ENCODE results near the gene PRKAR2B. TPM values are rescaled to one million over a fixed set of nuclear protein-coding genes. Genes with fewer than 3 reads are reported as not detected.
A peak's percentile ranks its signal among the peaks of the same experiment; 100 is the strongest.

PRKAR2B gene
- total and polyA plus RNA-seq, 2 donors = 3.5 to 7.1 TPM

DNA sequence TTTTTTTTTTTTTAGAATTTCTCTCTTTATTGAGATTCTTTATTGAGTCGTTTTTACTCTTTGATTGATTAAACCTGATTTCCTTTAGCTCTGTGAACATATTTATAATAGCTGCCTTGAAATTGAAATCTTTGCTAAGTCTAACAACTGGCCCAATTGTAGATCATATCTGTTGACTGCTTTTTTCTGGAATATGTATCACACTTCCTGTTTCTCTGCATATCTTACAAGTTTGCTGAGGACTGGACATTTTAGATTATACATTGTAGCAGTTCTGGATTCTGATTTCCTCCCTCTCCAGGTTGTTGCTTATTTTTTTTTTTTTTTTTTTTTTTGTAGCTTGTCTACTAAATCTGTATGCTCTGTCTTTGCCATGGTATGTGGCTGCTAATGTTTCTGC, 56.3 kb downstream of the PRKAR2B start:
- DNase-seq (ENCODE audit: low read depth in 6 of 9, low spot score in 9 of 9) = no peak
- Histone ChIP-seq H3K27ac (ENCODE audit: low read depth in 1 of 2, low read length in 1 of 2) (no peak overlapping the region), H3K36me3 (ENCODE audit: control insufficient read depth in 2 of 2, insufficient read depth in 2 of 2, low read length in 1 of 2) (no peaks in the 10 kb centered on the region), H3K4me1 (ENCODE audit: control insufficient read depth in 2 of 2, insufficient read depth in 2 of 2, low read length in 2 of 2) (no peaks in the 10 kb centered on the region), H3K4me3 (ENCODE audit: low read length in 2 of 2) (no peak overlapping the region), H3K27me3 (ENCODE audit: control insufficient read depth in 2 of 2, insufficient read depth in 1 of 2, low read length in 1 of 2) (no peaks in the 10 kb centered on the region), H3K9me3 (ENCODE audit: control insufficient read depth in 2 of 2, insufficient read depth in 1 of 2, low read length in 1 of 2) (peaks cover 1 to 7% of the 10 kb centered on the region in 2 donors)
- WGBS = 91% methylated on average over 1 of the region's 1 CpG

GRCh38 chr7:107103369-107103768, 58.9 kb downstream of the PRKAR2B start:
- DNase-seq (ENCODE audit: low read depth in 6 of 9, low spot score in 9 of 9) = peak in 4 of 9 donors; percentile 5 to 39 (median 15)
- Histone ChIP-seq H3K27ac (ENCODE audit: low read depth in 1 of 2, low read length in 1 of 2) (no peak overlapping the region), H3K9me3 (ENCODE audit: control insufficient read depth in 2 of 2, insufficient read depth in 1 of 2, low read length in 1 of 2) (peaks cover 1 to 7% of the 10 kb centered on the region in 2 donors), H3K4me3 (ENCODE audit: low read length in 2 of 2) (no peak overlapping the region), H3K36me3 (ENCODE audit: control insufficient read depth in 2 of 2, insufficient read depth in 2 of 2, low read length in 1 of 2) (no peaks in the 10 kb centered on the region), H3K27me3 (ENCODE audit: control insufficient read depth in 2 of 2, insufficient read depth in 1 of 2, low read length in 1 of 2) (no peaks in the 10 kb centered on the region), H3K4me1 (ENCODE audit: control insufficient read depth in 2 of 2, insufficient read depth in 2 of 2, low read length in 2 of 2) (no peaks in the 10 kb centered on the region)
- WGBS = 52% methylated on average over 4 of the region's 4 CpGs

DNA sequence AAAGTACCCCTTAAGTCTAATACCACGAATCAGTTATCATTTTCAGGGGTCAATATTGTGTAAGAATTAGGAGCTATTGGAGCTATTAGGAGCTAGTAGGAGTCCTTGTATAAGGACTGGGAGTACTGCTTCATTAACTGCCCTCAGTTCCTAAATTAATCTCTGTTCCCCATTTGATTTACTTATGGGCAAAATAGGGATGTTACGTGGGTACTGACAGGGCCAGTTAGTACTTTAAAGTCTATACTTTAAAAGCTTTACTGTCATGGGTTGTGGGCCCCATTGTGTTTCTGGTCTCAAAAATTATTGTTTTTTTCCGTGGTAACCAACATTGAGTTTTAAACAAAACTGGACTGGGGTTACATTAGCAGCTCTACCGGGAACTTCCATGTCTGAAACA, 60.3 kb downstream of the PRKAR2B start:
- Histone ChIP-seq H3K4me3 (ENCODE audit: low read length in 2 of 2) (no peak overlapping the region), H3K4me1 (ENCODE audit: control insufficient read depth in 2 of 2, insufficient read depth in 2 of 2, low read length in 2 of 2) (no peaks in the 10 kb centered on the region), H3K27ac (ENCODE audit: low read depth in 1 of 2, low read length in 1 of 2) (no peak overlapping the region), H3K9me3 (ENCODE audit: control insufficient read depth in 2 of 2, insufficient read depth in 1 of 2, low read length in 1 of 2) (peaks cover 0 to under 1% of the 10 kb centered on the region in 2 donors), H3K36me3 (ENCODE audit: control insufficient read depth in 2 of 2, insufficient read depth in 2 of 2, low read length in 1 of 2) (no peaks in the 10 kb centered on the region), H3K27me3 (ENCODE audit: control insufficient read depth in 2 of 2, insufficient read depth in 1 of 2, low read length in 1 of 2) (no peaks in the 10 kb centered on the region)
- WGBS = 96% methylated on average over 4 of the region's 4 CpGs
- no peak for DNase-seq (ENCODE audit: low read depth in 6 of 9, low spot score in 9 of 9)

GRCh38 chr7:107105591-107106245, 61.2 kb downstream of the PRKAR2B start:
- Histone ChIP-seq H3K4me3 (ENCODE audit: low read length in 2 of 2) (no peak overlapping the region), H3K27ac (ENCODE audit: low read depth in 1 of 2, low read length in 1 of 2) (no peak overlapping the region), H3K4me1 (ENCODE audit: control insufficient read depth in 2 of 2, insufficient read depth in 2 of 2, low read length in 2 of 2) (no peaks in the 10 kb centered on the region), H3K36me3 (ENCODE audit: control insufficient read depth in 2 of 2, insufficient read depth in 2 of 2, low read length in 1 of 2) (no peaks in the 10 kb centered on the region), H3K9me3 (ENCODE audit: control insufficient read depth in 2 of 2, insufficient read depth in 1 of 2, low read length in 1 of 2) (no peaks in the 10 kb centered on the region), H3K27me3 (ENCODE audit: control insufficient read depth in 2 of 2, insufficient read depth in 1 of 2, low read length in 1 of 2) (no peaks in the 10 kb centered on the region)
- WGBS = 92% methylated on average over 4 of the region's 4 CpGs
- DNase-seq (ENCODE audit: low read depth in 6 of 9, low spot score in 9 of 9) = no peak

- H3K36me3 ChIP-seq (ENCODE audit: control insufficient read depth in 2 of 2, insufficient read depth in 2 of 2, low read length in 1 of 2) = no peaks in the 10 kb centered on the region
- no peaks in the 10 kb centered on the region for H3K4me1 ChIP-seq (ENCODE audit: control insufficient read depth in 2 of 2, insufficient read depth in 2 of 2, low read length in 2 of 2)
- no peak overlapping the region for H3K4me3 ChIP-seq (ENCODE audit: low read length in 2 of 2)
- H3K27ac ChIP-seq (ENCODE audit: low read depth in 1 of 2, low read length in 1 of 2) = no peak overlapping the region
- H3K9me3 ChIP-seq (ENCODE audit: control insufficient read depth in 2 of 2, insufficient read depth in 1 of 2, low read length in 1 of 2) = no peaks in the 10 kb centered on the region
- no peaks in the 10 kb centered on the region for H3K27me3 ChIP-seq (ENCODE audit: control insufficient read depth in 2 of 2, insufficient read depth in 1 of 2, low read length in 1 of 2)
- no peak for DNase-seq (ENCODE audit: low read depth in 6 of 9, low spot score in 9 of 9)
Measured at GRCh38 chr7:107108793-107109371, 64.4 kb downstream of the PRKAR2B start.

GRCh38 chr7:107109955-107110354, 65.5 kb downstream of the PRKAR2B start:
- Histone ChIP-seq H3K27me3 (ENCODE audit: control insufficient read depth in 2 of 2, insufficient read depth in 1 of 2, low read length in 1 of 2) (no peaks in the 10 kb centered on the region), H3K4me1 (ENCODE audit: control insufficient read depth in 2 of 2, insufficient read depth in 2 of 2, low read length in 2 of 2) (no peaks in the 10 kb centered on the region), H3K36me3 (ENCODE audit: control insufficient read depth in 2 of 2, insufficient read depth in 2 of 2, low read length in 1 of 2) (no peaks in the 10 kb centered on the region), H3K4me3 (ENCODE audit: low read length in 2 of 2) (no peak overlapping the region), H3K27ac (ENCODE audit: low read depth in 1 of 2, low read length in 1 of 2) (no peak overlapping the region), H3K9me3 (ENCODE audit: control insufficient read depth in 2 of 2, insufficient read depth in 1 of 2, low read length in 1 of 2) (no peaks in the 10 kb centered on the region)
- 98% methylated on average over 4 of the region's 4 CpGs for WGBS
- DNase-seq (ENCODE audit: low read depth in 6 of 9, low spot score in 9 of 9) = no peak

DNA sequence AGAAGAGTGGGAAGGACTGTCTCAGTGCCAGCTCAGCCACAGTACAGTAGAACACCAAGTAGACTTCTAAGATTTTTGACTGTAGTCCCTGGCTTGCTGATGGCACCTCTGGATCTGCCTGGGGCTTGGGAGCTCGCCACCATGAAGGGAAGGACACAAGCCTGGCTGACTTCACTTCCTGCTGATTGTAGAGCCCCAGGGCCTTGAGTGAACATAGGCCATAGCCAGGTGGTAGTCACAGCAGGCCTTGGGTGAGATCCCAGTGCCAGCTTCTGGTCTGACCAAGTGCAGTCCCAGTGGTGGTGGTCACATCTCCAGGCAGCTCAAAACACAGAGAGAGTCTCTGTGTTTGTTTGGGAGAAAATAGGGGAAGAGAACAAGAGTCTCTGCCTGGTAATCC, 66.7 kb downstream of the PRKAR2B start:
- WGBS = 97% methylated on average over 1 of the region's 1 CpG
- Histone ChIP-seq H3K27me3 (ENCODE audit: control insufficient read depth in 2 of 2, insufficient read depth in 1 of 2, low read length in 1 of 2) (no peaks in the 10 kb centered on the region), H3K9me3 (ENCODE audit: control insufficient read depth in 2 of 2, insufficient read depth in 1 of 2, low read length in 1 of 2) (no peaks in the 10 kb centered on the region), H3K27ac (ENCODE audit: low read depth in 1 of 2, low read length in 1 of 2) (no peak overlapping the region), H3K36me3 (ENCODE audit: control insufficient read depth in 2 of 2, insufficient read depth in 2 of 2, low read length in 1 of 2) (no peaks in the 10 kb centered on the region), H3K4me1 (ENCODE audit: control insufficient read depth in 2 of 2, insufficient read depth in 2 of 2, low read length in 2 of 2) (no peaks in the 10 kb centered on the region), H3K4me3 (ENCODE audit: low read length in 2 of 2) (no peak overlapping the region)
- DNase-seq (ENCODE audit: low read depth in 6 of 9, low spot score in 9 of 9) = no peak

GRCh38 chr7:107113866-107114265, 69.4 kb downstream of the PRKAR2B start:
- Histone ChIP-seq H3K4me1 (ENCODE audit: control insufficient read depth in 2 of 2, insufficient read depth in 2 of 2, low read length in 2 of 2) (no peaks in the 10 kb centered on the region), H3K4me3 (ENCODE audit: low read length in 2 of 2) (no peak overlapping the region), H3K27me3 (ENCODE audit: control insufficient read depth in 2 of 2, insufficient read depth in 1 of 2, low read length in 1 of 2) (no peaks in the 10 kb centered on the region), H3K36me3 (ENCODE audit: control insufficient read depth in 2 of 2, insufficient read depth in 2 of 2, low read length in 1 of 2) (no peaks in the 10 kb centered on the region), H3K9me3 (ENCODE audit: control insufficient read depth in 2 of 2, insufficient read depth in 1 of 2, low read length in 1 of 2) (no peaks in the 10 kb centered on the region), H3K27ac (ENCODE audit: low read depth in 1 of 2, low read length in 1 of 2) (no peak overlapping the region)
- 95% methylated on average over 5 of the region's 5 CpGs for WGBS
- DNase-seq (ENCODE audit: low read depth in 6 of 9, low spot score in 9 of 9) = no peak

GRCh38 chr7:107115114-107115513, 70.6 kb downstream of the PRKAR2B start:
- Histone ChIP-seq H3K27ac (ENCODE audit: low read depth in 1 of 2, low read length in 1 of 2) (no peak overlapping the region), H3K9me3 (ENCODE audit: control insufficient read depth in 2 of 2, insufficient read depth in 1 of 2, low read length in 1 of 2) (no peaks in the 10 kb centered on the region), H3K4me3 (ENCODE audit: low read length in 2 of 2) (no peak overlapping the region), H3K4me1 (ENCODE audit: control insufficient read depth in 2 of 2, insufficient read depth in 2 of 2, low read length in 2 of 2) (no peaks in the 10 kb centered on the region), H3K27me3 (ENCODE audit: control insufficient read depth in 2 of 2, insufficient read depth in 1 of 2, low read length in 1 of 2) (no peaks in the 10 kb centered on the region), H3K36me3 (ENCODE audit: control insufficient read depth in 2 of 2, insufficient read depth in 2 of 2, low read length in 1 of 2) (no peaks in the 10 kb centered on the region)
- no peak for DNase-seq (ENCODE audit: low read depth in 6 of 9, low spot score in 9 of 9)
- 96% methylated on average over 3 of the region's 3 CpGs for WGBS

Measured in thymus (tissue), 11 donors.